Uterus (tissue), 2 donors: ENCODE results near the gene C5AR2.

Source experiments
- POLR2A ChIP-seq, 2 donors: fragments of 450-650 bp; IDR thresholded peaks; one replicate each; pipeline ENCODE4 v1.6.1; 2016; ENCODE audit warnings: antibody characterized with exemption in 2 of 2, mild to moderate bottlenecking in 1 of 2, moderate library complexity in 1 of 2
- TF ChIP-seq, protein P1 (sequence below), 4 experiments: fragments of 200-600 bp in 2 of 4; fragments of 450-650 bp in 2 of 4; sonication (generic) in 2 of 4; IDR thresholded peaks; one replicate each; pipeline ENCODE4 v1.5.1; 2016 to 2019; ENCODE audit warnings: antibody characterized with exemption in 4 of 4, mild to moderate bottlenecking in 2 of 4, moderate library complexity in 1 of 4

DNA sequence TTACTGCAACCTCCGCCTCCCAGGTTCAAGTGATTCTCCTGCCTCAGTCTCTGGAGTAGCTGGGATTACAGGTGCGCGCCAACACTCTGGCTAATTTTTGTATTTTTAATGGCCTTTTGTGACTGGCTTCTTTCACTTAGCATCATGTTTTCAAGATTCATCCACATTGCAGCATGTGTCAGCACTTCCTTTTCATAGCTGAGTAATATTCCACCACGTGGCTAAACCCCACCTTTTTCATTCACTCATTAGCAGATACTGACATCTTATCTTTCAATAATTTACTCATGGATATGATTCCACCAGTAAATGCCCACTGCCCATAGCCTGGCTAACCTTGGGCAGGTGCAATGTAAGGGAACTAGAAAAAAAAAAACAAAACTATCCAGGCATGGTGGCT is 15.5 kb upstream of the C5AR2 start:
- TF ChIP-seq, protein P1, sequence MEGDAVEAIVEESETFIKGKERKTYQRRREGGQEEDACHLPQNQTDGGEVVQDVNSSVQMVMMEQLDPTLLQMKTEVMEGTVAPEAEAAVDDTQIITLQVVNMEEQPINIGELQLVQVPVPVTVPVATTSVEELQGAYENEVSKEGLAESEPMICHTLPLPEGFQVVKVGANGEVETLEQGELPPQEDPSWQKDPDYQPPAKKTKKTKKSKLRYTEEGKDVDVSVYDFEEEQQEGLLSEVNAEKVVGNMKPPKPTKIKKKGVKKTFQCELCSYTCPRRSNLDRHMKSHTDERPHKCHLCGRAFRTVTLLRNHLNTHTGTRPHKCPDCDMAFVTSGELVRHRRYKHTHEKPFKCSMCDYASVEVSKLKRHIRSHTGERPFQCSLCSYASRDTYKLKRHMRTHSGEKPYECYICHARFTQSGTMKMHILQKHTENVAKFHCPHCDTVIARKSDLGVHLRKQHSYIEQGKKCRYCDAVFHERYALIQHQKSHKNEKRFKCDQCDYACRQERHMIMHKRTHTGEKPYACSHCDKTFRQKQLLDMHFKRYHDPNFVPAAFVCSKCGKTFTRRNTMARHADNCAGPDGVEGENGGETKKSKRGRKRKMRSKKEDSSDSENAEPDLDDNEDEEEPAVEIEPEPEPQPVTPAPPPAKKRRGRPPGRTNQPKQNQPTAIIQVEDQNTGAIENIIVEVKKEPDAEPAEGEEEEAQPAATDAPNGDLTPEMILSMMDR (IDR thresholded peaks at IDR 0.05), result no peak
- no peak for TF ChIP-seq POLR2A (IDR thresholded peaks at IDR 0.05)
